Endometrial microvascular endothelial cells (primary cell): ENCODE measurements around the gene CD22. TPM values are rescaled to one million over a fixed set of nuclear protein-coding genes. Genes with fewer than 3 reads are reported as not detected.
"Not testable (repeated sequence)": the region's sequence is repeated elsewhere in the genome, so short reads cannot be mapped to it uniquely, and the experiment has no call there.

Experiments used
- in situ Hi-C: cut with HindIII; loops from 2 replicates; pipeline ENCODE4 v1.10.0; 2017; ENCODE audit warnings: low sequenced_read_pairs, low pct_unique_long_range_greater_than_20kb; ENCODE audit errors: inconsistent ontology term
- total RNA-seq: library from RNA; depleted of rRNA; stranded (reverse); fragments of >200 nt; gene quantifications from one replicate; pipeline ENCODE4 v1.2.3, GENCODE V29; 2015; ENCODE audit errors: inconsistent ontology term

CD22 gene
- total RNA-seq = 5.8 TPM

DNA sequence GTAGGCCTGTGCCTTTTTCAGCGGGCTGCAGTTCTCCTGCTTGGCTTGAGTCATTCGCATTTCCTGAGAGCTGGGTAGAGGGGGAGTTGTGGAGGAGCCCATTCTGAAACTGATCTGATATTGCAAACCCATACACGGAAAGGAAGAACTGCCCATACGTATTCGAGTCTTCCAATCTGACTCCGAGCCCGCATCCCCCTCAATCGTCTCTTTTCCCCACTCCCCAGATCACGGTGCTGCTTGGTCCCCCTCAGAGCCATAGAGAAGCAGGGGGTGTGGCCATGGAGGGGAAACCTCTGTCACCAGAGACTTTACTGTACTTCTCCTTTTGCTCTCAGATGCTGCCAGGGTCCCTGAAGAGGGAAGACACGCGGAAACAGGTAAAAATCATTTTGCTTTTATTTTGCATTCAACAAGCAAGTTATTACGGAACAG is at the start of gene CD22:
CD22 (plus strand) TSS at position 337 of the 435 bp plus-strand sequence. CDS start 2,854 bp downstream, outside the sequence.
- in situ Hi-C loops = no loop called here

DNA sequence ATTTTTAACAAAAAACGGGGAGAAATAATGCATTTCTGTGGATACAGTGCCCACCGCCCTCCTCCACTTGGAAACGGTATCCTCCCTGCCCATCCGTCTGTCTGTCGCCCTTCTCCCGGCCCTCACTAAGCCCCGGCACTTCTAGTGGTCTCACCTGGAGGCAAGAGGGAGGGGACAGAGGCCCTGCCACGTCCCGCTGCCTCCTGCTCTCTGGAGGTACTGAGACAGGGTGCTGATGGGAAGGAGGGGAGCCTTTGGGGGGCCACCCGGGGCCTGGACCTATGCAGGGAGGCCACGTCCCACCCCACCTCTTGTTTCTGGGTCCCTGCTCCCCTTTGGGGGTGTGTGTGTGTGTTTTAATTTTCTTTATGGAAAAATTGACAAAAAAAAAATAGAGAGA is 49.6 kb upstream of the CD22 start:
- in situ Hi-C loops = no loop called here

DNA sequence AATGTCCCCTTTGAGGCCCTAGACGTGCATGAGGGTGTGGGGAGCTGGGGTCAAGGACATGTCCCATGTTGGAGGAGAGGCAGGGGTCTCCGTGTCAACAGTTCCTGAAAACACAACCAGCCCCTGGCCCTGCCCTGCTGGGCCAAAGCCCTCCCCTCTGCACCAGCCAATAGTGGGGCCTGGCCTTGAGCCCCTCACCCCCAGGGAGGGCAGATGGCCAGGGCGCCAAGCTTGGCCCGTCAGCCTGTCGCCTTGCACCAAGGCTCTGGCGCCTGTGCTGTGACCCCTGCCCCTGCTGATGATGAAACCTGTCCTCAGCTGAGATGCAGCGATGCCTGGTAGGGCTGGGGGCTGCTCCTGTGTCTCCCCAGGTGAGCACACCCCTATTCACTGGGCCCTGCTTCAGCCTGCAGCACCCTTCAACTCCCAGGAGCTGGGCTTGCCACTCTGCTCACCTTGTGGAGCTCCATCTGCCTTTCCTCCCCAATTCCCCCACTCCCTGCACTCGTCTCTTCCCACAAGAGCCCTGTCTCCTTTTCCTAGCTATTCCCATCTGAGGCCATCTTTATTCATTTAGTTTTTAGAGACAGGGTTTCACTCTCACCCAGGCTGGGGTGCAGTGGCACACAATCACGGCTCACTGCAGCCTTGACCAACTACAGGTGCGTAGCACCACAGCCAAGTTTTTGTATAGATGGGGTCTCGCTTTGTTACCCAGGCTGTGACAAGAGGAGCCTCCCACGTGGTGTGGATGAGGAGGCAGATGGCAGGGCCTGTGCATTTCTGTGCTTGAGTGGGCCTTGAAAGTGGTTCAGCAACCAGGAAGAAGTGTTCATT is 48.8 kb upstream of the CD22 start:
- in situ Hi-C loops = no loop called here

DNA sequence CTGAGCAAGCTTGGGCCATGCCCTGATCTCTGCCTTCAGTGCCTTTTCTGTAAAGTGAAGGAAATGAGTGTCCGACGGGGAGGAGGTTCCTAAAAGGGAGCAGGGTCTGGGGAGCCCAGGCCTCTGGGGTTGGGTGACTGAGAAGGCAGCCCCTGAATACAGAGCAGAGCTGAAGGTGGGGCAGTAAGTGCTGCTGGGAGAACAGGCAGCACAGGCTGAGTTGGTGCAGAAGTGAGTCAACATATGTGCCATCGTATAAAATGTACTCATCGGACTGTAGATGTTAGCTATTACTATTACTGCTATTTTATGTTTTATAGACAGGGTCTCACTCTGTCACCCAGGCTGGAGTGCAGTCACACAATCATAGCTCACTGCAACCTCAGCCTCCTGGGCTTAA is 47.7 kb upstream of the CD22 start:
- in situ Hi-C loops = no loop called here

DNA sequence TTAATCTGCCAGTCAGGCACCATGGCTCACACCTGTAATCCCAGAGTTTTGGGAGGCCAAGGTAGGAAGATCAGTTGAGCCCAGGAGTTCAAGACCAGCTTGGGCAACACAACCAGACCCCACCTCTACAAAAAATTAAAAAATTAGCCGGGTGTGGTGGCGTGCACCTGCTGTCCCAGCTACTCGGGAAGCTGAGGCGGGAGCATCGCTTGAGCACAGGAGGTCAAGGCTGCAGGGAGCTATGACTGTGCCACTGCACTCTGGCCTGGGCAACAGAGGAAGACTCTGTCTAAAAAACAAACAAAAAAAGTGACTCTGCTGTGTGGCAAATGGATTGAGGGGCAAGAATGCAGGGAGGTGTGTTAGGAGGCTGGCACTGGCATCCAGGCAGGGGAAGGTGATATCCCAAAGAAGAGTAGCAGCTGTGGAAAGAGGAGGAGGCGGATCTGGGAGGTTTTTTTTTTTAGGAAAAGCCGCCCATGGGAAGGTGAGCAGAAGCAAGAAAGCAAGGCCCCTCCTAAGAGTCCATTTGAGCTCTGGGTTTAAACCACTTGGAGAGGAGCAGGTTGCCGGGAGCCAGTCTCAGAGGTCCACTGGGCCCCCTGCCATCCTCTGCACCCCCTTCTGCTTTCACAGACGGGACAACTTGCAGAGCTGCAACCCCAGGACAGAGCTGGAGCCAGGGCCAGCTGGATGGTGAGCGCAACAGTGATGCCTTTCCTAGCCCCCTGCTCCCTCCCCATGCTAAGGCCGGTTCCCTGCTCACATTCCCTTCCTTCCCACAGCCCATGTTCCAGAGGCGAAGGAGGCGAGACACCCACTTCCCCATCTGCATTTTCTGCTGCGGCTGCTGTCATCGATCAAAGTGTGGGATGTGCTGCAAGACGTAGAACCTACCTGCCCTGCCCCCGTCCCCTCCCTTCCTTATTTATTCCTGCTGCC is 44.6 kb upstream of the CD22 start:
- in situ Hi-C loops = no loop called here

DNA sequence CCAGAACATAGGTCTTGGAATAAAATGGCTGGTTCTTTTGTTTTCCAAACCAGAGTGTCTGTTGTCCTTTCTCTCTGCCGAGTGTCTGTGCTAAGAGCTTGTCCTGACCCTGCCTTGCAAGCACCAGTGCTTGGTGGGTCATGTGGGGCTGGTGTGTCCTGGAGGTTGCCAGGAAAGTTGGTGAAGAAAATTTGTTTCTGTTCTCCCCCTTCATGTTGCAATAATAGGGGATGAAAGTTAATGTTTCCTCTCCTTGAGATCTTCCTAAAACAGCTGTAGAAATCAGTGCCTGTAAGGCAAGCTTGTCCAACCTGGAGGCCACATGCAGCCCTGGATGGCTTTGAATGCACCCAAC is 43.9 kb upstream of the CD22 start:
- in situ Hi-C loops = no loop called here

DNA sequence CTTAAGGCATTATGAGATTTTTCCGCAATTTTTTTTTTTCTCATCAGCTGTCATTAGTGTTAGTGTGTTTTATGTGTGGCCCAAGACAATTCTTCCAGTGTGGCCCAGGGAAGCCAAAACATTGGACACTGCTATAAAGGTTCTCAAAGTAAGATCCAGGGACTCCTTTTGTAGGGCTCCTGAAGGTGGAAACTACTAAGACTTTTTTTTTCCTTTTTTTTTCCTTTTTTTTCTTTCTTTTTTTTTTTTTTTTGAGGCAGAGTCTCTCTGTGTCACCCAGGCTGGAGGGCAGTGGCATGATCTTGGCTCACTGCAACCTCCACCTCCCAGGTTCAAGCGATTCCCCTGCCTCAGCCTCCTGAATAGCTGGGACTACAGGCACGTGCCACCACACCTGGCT is 43.5 kb upstream of the CD22 start:
- in situ Hi-C loops = not testable (repeated sequence)

DNA sequence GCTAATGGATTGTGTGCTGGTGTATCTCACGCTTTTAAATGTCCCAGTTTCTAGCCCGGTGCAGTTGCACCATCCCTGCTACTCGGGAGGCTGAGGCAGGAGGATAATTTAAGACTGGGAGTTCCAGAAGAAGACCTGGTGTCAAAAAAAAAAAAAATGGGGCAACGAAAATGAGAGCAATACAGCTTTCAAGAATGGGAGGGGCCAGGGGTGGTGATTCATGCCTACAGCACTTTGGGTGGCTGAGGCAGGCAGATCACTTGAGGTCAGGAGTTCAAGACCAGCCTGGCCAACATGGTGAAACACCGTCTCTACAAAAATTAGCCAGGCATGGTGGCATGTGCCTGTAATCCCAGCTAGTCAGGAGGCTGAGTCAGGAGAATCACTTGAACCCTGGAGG is 42.9 kb upstream of the CD22 start:
- in situ Hi-C loops = not testable (repeated sequence)

DNA sequence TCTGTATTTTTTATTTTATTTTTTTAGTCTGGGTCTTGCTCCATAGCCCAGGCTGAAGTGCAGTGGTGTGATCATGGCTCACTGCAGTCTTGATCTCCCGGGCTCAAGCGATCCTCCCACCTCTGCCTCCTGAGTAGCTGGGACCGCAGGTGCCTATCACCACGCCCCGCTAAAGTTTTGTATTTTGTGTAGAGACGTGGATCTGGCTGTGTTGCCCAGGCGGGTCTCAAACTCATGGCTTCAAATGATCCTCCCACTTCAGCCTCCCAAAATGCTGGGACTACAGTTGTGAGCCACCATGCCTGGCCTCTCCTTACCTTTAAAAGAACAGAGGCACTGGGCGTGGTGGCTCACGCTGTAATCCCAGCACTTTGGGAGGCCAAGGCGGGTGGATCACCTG is 41.3 kb upstream of the CD22 start:
- in situ Hi-C loops = no loop called here

DNA sequence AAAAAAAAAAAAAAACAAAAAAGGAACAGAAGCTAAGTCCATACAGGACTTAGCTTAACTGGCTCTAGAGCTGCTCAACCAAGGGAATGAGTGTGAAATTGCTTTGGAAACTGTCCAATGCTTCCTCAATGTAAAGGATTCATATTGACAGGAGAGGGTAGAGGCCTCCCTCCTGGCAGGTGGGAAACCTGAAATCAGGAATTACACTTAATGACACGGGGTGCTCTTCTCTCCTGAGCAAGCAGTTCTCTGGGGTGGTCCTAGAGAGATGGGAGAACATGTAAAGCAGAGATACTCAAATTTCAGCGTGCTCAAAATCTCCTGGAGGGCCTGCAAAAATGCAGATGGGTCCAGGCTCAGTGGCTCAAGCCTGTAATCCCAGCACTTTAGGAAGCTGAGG is 40.7 kb upstream of the CD22 start:
- in situ Hi-C loops = no loop called here

DNA sequence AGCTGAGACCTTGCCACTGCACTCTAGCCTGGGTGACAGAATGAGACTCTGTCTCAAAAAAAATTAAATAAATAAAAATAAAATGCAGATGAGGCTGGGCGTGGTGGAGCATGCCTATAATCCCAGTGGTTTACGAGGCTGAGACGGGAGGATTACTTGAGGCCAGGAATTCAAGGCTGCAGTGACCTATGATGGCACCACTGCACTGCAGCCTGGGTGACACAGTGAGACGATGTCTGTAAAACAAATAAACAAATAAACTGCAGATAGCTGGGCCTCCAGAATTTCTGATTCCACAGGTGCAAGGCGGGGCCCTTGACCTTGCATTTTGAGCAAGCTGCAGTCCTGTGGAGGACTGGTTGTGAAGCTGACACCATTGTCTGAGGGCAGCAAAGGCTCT is 40.1 kb upstream of the CD22 start:
- in situ Hi-C loops = no loop called here

DNA sequence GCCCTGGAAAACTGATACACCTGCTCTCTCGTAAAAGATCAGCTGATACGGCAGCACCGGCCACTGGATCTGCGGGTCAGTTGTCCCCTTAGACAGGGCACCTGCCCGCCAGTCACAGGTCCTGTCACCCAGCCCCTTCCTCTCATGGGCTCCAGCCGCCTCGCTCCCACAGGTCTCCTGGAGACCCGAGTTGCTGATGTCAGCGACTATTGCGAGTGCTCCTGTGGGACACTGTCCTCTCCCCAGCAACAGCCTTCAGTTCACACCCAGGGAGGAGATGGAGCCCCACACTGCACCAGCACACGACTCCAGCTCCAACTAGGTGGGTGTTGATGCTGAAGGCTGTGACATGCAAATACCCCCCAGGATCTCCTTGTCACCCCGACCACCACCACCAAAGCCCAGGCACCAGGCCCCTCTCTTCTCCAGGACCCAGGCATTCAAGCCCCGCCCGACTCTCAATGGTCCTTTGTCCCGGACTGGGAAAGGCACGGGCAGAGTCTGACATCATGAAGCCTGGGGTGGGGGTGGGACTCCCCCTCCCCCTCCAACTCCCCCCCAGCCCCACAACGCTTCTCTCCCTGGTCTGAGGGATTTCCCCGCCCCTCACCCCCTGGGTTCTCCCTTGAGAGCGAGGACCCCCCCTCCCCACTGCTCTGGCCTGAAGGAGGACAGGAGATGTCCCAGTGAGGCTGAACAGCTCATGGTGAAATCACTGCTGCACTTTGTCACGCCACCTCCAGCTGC is 38.4 kb upstream of the CD22 start:
- in situ Hi-C loops = no loop called here

DNA sequence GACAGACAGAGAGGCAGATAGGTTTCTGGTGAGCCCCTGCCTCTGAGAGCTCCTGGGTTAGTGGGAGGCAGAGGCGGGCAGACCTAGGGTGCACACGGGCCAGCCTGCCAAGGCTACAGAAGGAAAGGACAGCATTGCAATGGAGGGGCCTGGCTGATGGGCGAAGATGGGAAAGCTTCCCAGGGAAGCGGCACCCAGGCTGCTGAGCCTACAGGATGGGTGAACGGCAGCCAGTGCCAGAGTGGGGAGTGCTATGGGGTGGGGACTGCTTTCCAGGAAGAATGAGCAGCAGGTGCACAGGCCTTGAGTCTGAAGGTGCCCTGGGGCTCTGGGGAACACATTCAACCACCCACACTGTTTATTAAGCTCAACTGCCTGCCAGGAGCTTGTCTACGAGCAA is 37.7 kb upstream of the CD22 start:
- in situ Hi-C loops = no loop called here

DNA sequence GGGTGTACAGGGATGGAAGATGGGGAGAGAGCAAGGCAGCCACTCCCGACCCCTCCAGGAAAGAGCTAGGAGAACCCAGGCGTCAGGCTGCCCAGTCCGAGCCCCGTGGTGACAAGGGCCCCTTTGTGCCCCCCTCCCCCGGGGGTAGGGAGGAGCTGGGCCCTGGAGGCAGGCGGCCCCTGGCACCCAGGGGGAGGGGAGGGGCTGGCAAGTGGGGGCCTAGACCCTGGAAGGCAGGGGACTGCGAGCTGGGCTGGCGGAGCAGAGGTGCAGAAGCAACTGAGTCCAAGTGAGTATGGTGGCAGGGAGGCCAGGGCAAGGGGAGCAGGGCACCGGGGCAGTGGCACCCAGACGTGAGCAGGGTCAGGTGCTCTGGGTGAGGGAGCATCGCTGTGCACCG is 37.1 kb upstream of the CD22 start, which contains the start of gene MAG:
MAG (plus strand) TSS at position 246 of the 400 bp plus-strand sequence. CDS start 3,248 bp downstream, outside the sequence.
- in situ Hi-C loops = no loop called here

DNA sequence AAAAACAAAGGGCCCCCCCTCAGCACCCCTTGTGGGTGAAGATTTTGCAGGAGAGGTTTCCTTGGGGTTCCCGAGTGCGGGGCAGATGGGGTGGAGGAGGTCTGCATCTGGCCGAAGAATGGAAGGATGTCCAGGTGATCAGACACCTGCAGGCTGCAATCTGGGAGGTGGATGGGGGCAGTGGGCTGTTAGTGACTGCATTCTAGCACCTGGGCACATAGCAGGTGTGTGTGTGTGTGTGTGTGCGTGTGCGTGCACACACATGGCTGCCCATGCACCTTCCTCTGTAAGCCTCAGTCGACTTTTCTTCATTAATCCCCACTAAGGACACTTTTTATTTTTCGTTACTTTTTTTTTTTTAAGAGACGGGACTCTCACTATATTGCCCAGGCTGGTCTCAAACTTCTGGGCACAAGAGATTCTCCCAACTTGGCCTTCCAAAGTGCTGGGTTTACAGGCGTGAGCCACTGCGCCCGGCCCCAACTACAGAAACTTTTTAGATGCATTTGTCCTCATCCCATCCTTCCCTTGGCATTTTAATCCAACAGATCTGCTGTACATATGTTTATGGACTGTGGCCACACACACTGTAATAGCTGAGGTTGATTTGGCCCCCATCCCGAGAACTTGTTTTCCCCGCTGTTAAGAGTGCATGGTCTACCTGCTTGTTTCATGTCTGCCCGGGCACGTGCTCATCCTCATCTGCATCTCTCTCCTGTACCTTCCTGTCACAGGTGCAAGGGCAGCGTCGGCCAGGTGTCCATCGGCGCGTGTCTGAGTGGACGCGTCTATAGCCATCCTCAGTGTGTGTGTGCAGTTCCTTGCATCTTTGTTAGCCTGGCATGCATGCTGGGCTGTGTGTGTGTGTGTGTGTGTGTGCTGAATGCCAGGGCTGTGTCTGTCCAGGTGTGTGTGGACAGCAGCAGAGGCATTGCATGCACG is 36.3 kb upstream of the CD22 start:
- in situ Hi-C loops = no loop called here

DNA sequence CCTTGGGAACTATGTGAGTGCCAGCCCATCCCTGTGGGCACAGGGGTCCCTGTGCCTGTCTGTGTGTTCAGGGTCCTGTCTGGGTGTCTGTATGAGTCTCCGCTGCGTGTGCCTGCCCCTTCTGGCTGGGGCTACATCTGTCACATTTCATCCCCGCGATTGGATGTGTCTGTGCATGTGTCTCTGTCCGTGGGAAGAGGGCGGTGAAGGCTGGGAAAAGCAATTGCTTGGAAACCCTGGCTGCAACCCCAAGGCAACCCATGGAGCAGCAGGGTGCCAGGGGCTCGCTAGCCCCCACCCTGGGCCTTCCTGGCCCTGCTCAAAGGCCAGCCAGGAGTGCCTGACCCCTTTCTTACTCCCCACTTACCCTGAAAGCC is 35.6 kb upstream of the CD22 start:
- in situ Hi-C loops = no loop called here

DNA sequence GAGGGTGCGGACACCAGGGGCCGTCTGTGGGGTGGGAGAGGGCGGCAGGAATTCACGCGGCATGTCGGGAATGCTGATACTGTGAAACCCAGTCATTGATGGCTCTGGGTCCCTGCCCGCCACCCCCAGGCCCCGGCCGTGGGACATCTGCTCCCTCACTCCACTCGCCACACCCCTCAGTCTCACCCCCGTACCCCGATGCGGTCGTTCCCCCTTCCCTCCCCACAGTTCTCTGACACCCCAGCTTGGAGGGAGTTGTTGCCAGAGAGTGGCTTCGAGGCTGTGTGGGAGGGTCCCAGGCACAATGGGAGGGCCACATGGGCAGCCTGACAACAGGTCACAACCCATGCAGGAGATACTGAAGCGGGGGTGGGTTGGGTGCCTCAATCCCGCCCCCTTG is 35.2 kb upstream of the CD22 start:
- in situ Hi-C loops = no loop called here

DNA sequence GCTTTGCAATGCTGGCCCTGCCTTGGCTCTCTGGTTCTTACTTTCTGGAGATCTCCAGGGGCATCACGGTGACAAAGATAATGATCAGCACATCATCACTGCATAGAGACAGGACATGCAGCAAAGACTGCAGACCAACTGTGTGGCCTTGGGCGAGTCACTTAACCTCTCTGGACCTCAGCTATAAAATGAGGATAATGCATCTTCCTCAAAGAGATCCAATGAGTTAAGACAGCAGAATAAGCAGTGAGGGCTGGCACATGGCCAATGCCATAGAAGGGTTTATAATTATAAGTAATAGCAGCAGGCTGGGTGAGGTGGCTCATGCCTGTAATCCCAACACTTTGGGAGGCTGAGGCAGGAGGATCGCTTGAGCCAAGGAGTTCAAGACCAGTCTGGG is 34.7 kb upstream of the CD22 start:
- in situ Hi-C loops = no loop called here
